ENCODE results near the gene NDRG3.

NDRG3 gene

GRCh38 chr20:36607586-36608387, 138.1 kb downstream of the NDRG3 start:
- no peak for DNase-seq (ENCODE audit: low read depth in 2 of 2)

GRCh38 chr20:36606158-36607066, 139.5 kb downstream of the NDRG3 start:
- DNase-seq (ENCODE audit: low read depth in 2 of 2) = no peak

GRCh38 chr20:36605399-36606157, 140.3 kb downstream of the NDRG3 start, which contains the start of gene RAB5IF:
TSS of gene RAB5IF (plus strand) at chr20:36605779. CDS start at chr20:36605952, 173 bp downstream.
- peak; percentile 96 to 97 for DNase-seq (ENCODE audit: low read depth in 2 of 2)

- DNase-seq (ENCODE audit: low read depth in 2 of 2) = no peak
Measured at GRCh38 chr20:36604952-36605398, 140.9 kb downstream of the NDRG3 start.

Data from stimulated activated CD4-positive, alpha-beta T cell treated with anti-CD3 and anti-CD28 coated beads, Interleukin-1b, Interleukin-23, amount 100 ng/mL, for 1 hour (primary cell).